GM10266 (cell line): ENCODE measurements around the gene GLG1.
"Not testable (repeated sequence)": the region's sequence is repeated elsewhere in the genome, so short reads cannot be mapped to it uniquely, and the experiment has no call there.

Experiments used
- DNase-seq: peaks from one replicate; pipeline ENCODE4 v3.0.0; 2012; ENCODE audit errors: extremely low spot score
- CTCF ChIP-seq: IDR thresholded peaks from 2 replicates; pipeline ENCODE4 v1.5.1; 2012; ENCODE audit warnings: mild to moderate bottlenecking, low read depth; ENCODE audit not compliant: control insufficient read depth, insufficient read depth; ENCODE audit errors: missing control alignments

The GLG1 gene

GRCh38 chr16:74450236-74450635 is 156.7 kb downstream of the GLG1 start:
- no peak for DNase-seq
- TF ChIP-seq CTCF: no peak

- TF ChIP-seq CTCF: no peak
- DNase-seq: no peak
Observed at GRCh38 chr16:74449470-74449869, 157.4 kb downstream of the GLG1 start.

GRCh38 chr16:74448990-74449389 is 157.9 kb downstream of the GLG1 start:
- TF ChIP-seq CTCF: no peak
- no peak for DNase-seq

GRCh38 chr16:74447578-74447977 is 159.3 kb downstream of the GLG1 start:
- no peak for TF ChIP-seq CTCF
- DNase-seq: no peak

- no peak for DNase-seq
Observed at GRCh38 chr16:74446866-74447265, 160.0 kb downstream of the GLG1 start.

GRCh38 chr16:74443624-74444346 is 163.1 kb downstream of the GLG1 start:
- DNase-seq: not testable (repeated sequence)

More at GRCh38 chr16:74446866-74447265, 160.0 kb downstream of the GLG1 start:
- no peak for TF ChIP-seq CTCF

- TF ChIP-seq CTCF: no peak
- no peak for DNase-seq
Observed at GRCh38 chr16:74439685-74440084, 167.2 kb downstream of the GLG1 start.
